GM18873 (cell line): ENCODE data around the gene RFX7.
"Not testable (repeated sequence)": the region's sequence is repeated elsewhere in the genome, so short reads cannot be mapped to it uniquely, and the experiment has no call there.

Experiments used
- ATAC-seq: cut with Tn5 transposase; IDR thresholded peaks from one replicate; pipeline ENCODE4 v1.9.1; 2021; ENCODE audit warnings: mild to moderate bottlenecking, moderate library complexity, moderate number of reproducible peaks; ENCODE audit not compliant: unreplicated experiment, low FRiP score

Gene RFX7

GRCh38 chr15:56243163-56244037 lies at the start of gene RFX7:
Gene RFX7 (minus strand): TSS chr15:56243879. CDS start chr15:56243285, 594 bp downstream.
- no peak for ATAC-seq

- ATAC-seq, result no peak
Observed at GRCh38 chr15:56292546-56293316, 49.1 kb upstream of the RFX7 start.

GRCh38 chr15:56291741-56292140 lies 48.1 kb upstream of the RFX7 start:
- ATAC-seq, result no peak

GRCh38 chr15:56286213-56286612 lies 42.5 kb upstream of the RFX7 start:
- no peak for ATAC-seq

- no peak for ATAC-seq
Observed at GRCh38 chr15:56281145-56281544, 37.5 kb upstream of the RFX7 start.

- ATAC-seq, result no peak
Observed at GRCh38 chr15:56273724-56274123, 30.0 kb upstream of the RFX7 start.

GRCh38 chr15:56272454-56272853 lies 28.8 kb upstream of the RFX7 start:
- ATAC-seq, result no peak

GRCh38 chr15:56266465-56266864 lies 22.8 kb upstream of the RFX7 start:
- ATAC-seq, result not testable (repeated sequence)

GRCh38 chr15:56261854-56262509 lies 18.3 kb upstream of the RFX7 start:
- no peak for ATAC-seq

GRCh38 chr15:56257306-56257705 lies 13.6 kb upstream of the RFX7 start:
- not testable (repeated sequence) for ATAC-seq

- ATAC-seq, result no peak
Observed at GRCh38 chr15:56254265-56254664, 10.6 kb upstream of the RFX7 start.

GRCh38 chr15:56252386-56252785 lies 8.7 kb upstream of the RFX7 start:
- no peak for ATAC-seq

GRCh38 chr15:56251315-56252095 lies 7.8 kb upstream of the RFX7 start:
- ATAC-seq, result no peak

- no peak for ATAC-seq
Observed at GRCh38 chr15:56250626-56251025, 6.9 kb upstream of the RFX7 start.

GRCh38 chr15:56249092-56249491 lies 5.4 kb upstream of the RFX7 start:
- ATAC-seq, result no peak

GRCh38 chr15:56248311-56248992 lies 4.8 kb upstream of the RFX7 start:
- no peak for ATAC-seq

GRCh38 chr15:56247266-56247665 lies 3.6 kb upstream of the RFX7 start:
- ATAC-seq, result no peak

GRCh38 chr15:56245871-56246814 lies 2.5 kb upstream of the RFX7 start:
- peak; percentile 60 for ATAC-seq
